HEK293T (cell line): ENCODE data around the gene NPBWR2.

Experiments used
- SUZ12 ChIP-seq: fragments of 450-650 bp; IDR thresholded peaks from 2 replicates; pipeline ENCODE4 v1.6.1; 2016; ENCODE audit warnings: mild to moderate bottlenecking
- ZNF384 ChIP-seq: fragments of 450-650 bp; IDR thresholded peaks from 2 replicates; pipeline ENCODE4 v1.6.1; 2016

DNA sequence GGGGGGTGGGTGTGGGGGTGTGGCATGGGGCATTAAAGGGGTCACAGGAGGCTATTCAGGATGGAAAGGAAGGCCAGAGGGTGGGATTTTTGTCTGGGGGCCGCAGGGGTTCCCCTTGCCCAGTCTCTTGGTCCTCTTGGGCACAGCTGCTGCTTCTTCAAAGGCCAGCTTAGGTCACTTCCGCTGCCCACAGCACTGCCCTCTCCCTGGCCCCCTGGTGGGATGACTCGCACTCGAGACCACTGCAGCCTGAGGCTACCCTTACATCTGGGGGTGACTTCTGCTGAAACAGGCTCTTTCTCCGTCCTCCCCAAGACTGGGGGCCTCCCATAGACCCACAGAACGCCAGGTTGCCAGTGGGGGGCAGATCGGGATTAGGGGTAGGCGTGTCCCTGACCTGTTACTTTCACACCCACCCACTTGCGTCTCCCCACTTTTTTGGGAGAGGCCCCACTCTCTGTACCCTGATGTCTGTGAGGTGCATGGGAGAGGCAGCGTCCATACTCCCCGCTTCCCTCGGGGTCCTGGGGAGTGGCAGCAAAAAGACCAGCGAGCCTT lies 24.5 kb downstream of the NPBWR2 start:
- no peak for TF ChIP-seq ZNF384
- no peak for TF ChIP-seq SUZ12
